Measurements from ENCODE around the gene BIRC2.

The BIRC2 gene

GRCh38 chr11:102385085-102386007 lies 38.3 kb downstream of the BIRC2 start:
- no peak overlapping the region for H3K4me3 ChIP-seq (ENCODE audit: low read depth, low read length)
- no peak for TF ChIP-seq CTCF (IDR thresholded peaks at IDR 0.05; ENCODE audit: insufficient read depth, low read length, missing control alignments)
- POLR2A ChIA-PET, result no interaction called here
- CTCF ChIA-PET, result interaction anchor here (0.8 to 1.9 kb wide), 5 partner anchors 8 to 281 kb away, joined by 3 to 8 read pairs (median 4); no protein-coding TSS in a partner anchor
- DNase-seq (ENCODE audit: low read depth, low spot score), result no peak

- no peak overlapping the region for H3K4me3 ChIP-seq (ENCODE audit: low read depth, low read length)
- ChIA-PET CTCF (no interaction called here), POLR2A (no interaction called here)
- DNase-seq (ENCODE audit: low read depth, low spot score), result no peak
- no peak for TF ChIP-seq CTCF (IDR thresholded peaks at IDR 0.05; ENCODE audit: insufficient read depth, low read length, missing control alignments)
Measured at GRCh38 chr11:102386136-102386734, 39.2 kb downstream of the BIRC2 start.

- no peak overlapping the region for H3K4me3 ChIP-seq (ENCODE audit: low read depth, low read length)
- TF ChIP-seq CTCF (IDR thresholded peaks at IDR 0.05; ENCODE audit: insufficient read depth, low read length, missing control alignments), result no peak
- POLR2A ChIA-PET, result no interaction called here
- CTCF ChIA-PET, result interaction anchor here (0.8 kb wide), 1 partner anchor 18 kb away, joined by 3 read pairs; no protein-coding TSS in a partner anchor
- DNase-seq (ENCODE audit: low read depth, low spot score), result no peak
Measured at GRCh38 chr11:102387043-102387781, 40.2 kb downstream of the BIRC2 start.

GRCh38 chr11:102389253-102389652 lies 42.2 kb downstream of the BIRC2 start:
- H3K4me3 ChIP-seq (ENCODE audit: low read depth, low read length), result no peak overlapping the region
- no peak for DNase-seq (ENCODE audit: low read depth, low spot score)
- ChIA-PET CTCF (interaction anchor here (0.7 to 6.3 kb wide), 17 partner anchors 9 to 277 kb away, joined by 3 to 86 read pairs (median 19); no protein-coding TSS in a partner anchor), POLR2A (no interaction called here)
- TF ChIP-seq CTCF (IDR thresholded peaks at IDR 0.05; ENCODE audit: insufficient read depth, low read length, missing control alignments), result no peak

GRCh38 chr11:102390667-102391465 lies 43.9 kb downstream of the BIRC2 start:
- TF ChIP-seq CTCF (IDR thresholded peaks at IDR 0.05; ENCODE audit: insufficient read depth, low read length, missing control alignments), result peak; percentile 87
- no peak for DNase-seq (ENCODE audit: low read depth, low spot score)
- H3K4me3 ChIP-seq (ENCODE audit: low read depth, low read length), result no peak overlapping the region
- CTCF ChIA-PET, result interaction anchor here (0.8 to 6.3 kb wide), 52 partner anchors 10 to 284 kb away, joined by 3 to 86 read pairs (median 4); no protein-coding TSS in a partner anchor
- POLR2A ChIA-PET, result no interaction called here

Measured in AG04449 (cell line).